ENCODE results near the gene BACH2. TPM values are rescaled to one million over a fixed set of nuclear protein-coding genes. Genes with fewer than 3 reads are reported as not detected.
A peak's percentile ranks its signal among the peaks of the same experiment; 100 is the strongest.
"Not testable (repeated sequence)": the region's sequence is repeated elsewhere in the genome, so short reads cannot be mapped to it uniquely, and the experiment has no call there.

The BACH2 gene
- total RNA-seq, 2 experiments from 2014 or later = 75.1 to 77.9 TPM

DNA sequence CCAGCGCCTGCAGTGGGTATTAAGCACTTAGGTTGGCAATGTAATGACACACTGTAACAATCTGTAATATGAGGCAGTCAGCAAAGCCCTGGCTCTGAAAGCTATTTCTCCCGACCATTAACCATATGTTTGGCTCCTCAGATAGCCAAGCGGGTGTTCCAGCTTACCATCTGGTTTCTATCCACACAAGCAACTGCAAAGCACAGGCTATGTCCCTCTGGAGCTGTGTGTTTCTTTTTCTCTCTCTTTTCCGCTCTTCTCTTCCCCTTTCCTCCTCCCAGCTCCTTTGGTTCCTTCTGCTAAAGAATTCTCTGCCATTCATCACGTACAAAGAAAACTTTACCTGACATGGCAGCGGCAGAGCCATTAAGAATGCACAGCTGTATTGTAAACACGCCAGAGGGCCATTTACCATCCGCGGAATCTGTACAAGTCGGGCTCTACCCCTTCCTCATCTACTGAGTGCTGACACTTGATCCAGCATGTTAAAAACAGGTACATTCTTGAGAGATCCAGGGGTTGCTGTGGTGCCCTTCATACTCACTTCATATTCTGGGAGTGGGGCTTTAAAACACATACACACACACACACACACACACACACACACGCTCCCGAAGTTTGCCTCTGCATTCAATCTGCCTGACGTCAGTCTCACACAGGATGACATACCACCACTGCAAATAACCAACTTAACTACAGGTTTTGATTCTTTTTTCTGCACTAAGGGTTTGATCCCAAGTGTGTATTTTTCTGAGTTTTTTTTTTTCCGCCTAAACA, 77.2 kb downstream of the BACH2 start:
- H3K27me3 Mint-ChIP-seq (ENCODE audit: low read depth) = no peaks in the 10 kb centered on the region
- intact Hi-C loops (cut with micrococcal nuclease) = loop anchor here (1.0 to 2.0 kb wide), 3 partner anchors 10 to 65 kb away; no protein-coding TSS in a partner anchor
- peak; percentile 70 for DNase-seq
- H3K27ac Mint-ChIP-seq = no peak overlapping the region
- H3K4me1 Mint-ChIP-seq (ENCODE audit: low read depth) = peaks cover 22% of the 10 kb centered on the region
- peaks cover 12% of the 10 kb centered on the region for H3K9me3 Mint-ChIP-seq
- CTCF ChIA-PET = interaction anchor here (0.5 to 2.1 kb wide), 11 partner anchors 11 to 290 kb away, joined by 3 to 9 read pairs (median 4); no protein-coding TSS in a partner anchor
- peaks cover 27% of the 10 kb centered on the region for H3K36me3 Mint-ChIP-seq (ENCODE audit: low read depth)
- H3K4me3 Mint-ChIP-seq = no peak overlapping the region

DNA sequence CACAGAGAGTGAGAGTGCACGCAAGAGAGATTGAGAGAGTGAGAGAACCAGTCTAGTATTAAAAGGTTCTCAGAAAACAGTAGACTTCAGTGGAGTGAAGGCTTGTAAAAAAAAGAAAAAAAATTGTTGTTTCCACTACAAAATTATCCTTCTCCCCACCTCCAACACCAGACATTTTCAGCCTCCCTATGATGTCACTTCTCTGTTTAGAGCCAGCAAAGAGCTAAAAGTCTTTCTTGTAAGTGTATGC, 77.8 kb downstream of the BACH2 start:
- Mint-ChIP-seq H3K27ac (no peak overlapping the region), H3K9me3 (peaks cover 11% of the 10 kb centered on the region), H3K36me3 (ENCODE audit: low read depth) (peaks cover 24% of the 10 kb centered on the region), H3K27me3 (ENCODE audit: low read depth) (no peaks in the 10 kb centered on the region), H3K4me3 (no peak overlapping the region), H3K4me1 (ENCODE audit: low read depth) (peaks cover 24% of the 10 kb centered on the region)
- intact Hi-C loops (cut with micrococcal nuclease) = loop anchor here (1.0 to 2.0 kb wide), 7 partner anchors 10 to 174 kb away; no protein-coding TSS in a partner anchor
- no peak for DNase-seq
- CTCF ChIA-PET = interaction anchor here (0.5 to 3.7 kb wide), 13 partner anchors 11 to 289 kb away, joined by 3 to 9 read pairs (median 5); no protein-coding TSS in a partner anchor

DNA sequence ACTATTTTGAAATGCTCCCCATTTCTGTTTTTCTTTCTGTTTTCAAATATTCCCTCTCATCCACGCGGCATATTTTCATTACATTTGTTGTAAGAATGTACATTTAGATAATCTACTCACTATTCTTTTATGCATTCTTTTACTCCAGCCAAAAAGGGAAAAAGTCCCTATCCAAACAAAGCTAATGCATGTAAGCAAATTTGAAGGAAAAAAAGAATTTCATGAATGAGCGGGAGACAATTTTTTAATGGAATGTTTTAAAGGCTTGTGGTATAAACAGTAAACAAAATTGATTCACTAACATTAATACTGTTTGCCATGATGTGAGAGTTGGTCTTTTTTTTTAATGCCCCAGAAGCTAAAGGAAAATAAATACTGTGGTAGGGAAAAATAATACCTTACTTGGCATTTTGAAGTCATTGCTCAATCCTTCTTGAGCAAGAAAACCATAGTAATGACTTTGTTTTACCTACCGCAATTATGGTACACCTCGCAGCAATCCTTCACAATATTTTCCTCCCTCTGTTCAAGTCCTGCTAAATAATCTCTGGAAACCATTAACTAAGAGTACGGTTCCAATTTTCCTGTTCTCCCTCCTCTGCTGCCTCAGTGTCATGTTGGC, 79.0 kb downstream of the BACH2 start:
- peaks cover 14% of the 10 kb centered on the region for H3K36me3 Mint-ChIP-seq (ENCODE audit: low read depth)

GRCh38 chr6:90216072-90216977, 80.3 kb downstream of the BACH2 start:
- Mint-ChIP-seq H3K27ac (no peak overlapping the region), H3K4me1 (ENCODE audit: low read depth) (peaks cover 32% of the 10 kb centered on the region), H3K4me3 (peak overlapping the region; percentile 14), H3K9me3 (no peaks in the 10 kb centered on the region), H3K27me3 (ENCODE audit: low read depth) (no peaks in the 10 kb centered on the region), H3K36me3 (ENCODE audit: low read depth) (peaks cover 14% of the 10 kb centered on the region)
- CTCF ChIA-PET = interaction anchor here (0.7 to 3.7 kb wide), 15 partner anchors 9 to 275 kb away, joined by 3 to 14 read pairs (median 4); no protein-coding TSS in a partner anchor
- DNase-seq = peak; percentile 76
- intact Hi-C loops (cut with micrococcal nuclease) = loop anchor here (1.0 kb wide), 4 partner anchors 14 to 276 kb away; no protein-coding TSS in a partner anchor

More for the DNA sequence above, 79.0 kb downstream of the BACH2 start:
- H3K4me3 Mint-ChIP-seq = no peak overlapping the region
- CTCF ChIA-PET = interaction anchor here (0.6 to 3.7 kb wide), 18 partner anchors 8 to 278 kb away, joined by 3 to 14 read pairs (median 4); no protein-coding TSS in a partner anchor
- H3K4me1 Mint-ChIP-seq (ENCODE audit: low read depth) = peaks cover 26% of the 10 kb centered on the region
- no peaks in the 10 kb centered on the region for H3K27me3 Mint-ChIP-seq (ENCODE audit: low read depth)
- intact Hi-C loops (cut with micrococcal nuclease) = loop anchor here (1.0 to 2.0 kb wide), 5 partner anchors 50 to 176 kb away; no protein-coding TSS in a partner anchor
- no peak for DNase-seq
- H3K9me3 Mint-ChIP-seq = peaks cover 2% of the 10 kb centered on the region
- no peak overlapping the region for H3K27ac Mint-ChIP-seq

GRCh38 chr6:90214966-90215365, 81.7 kb downstream of the BACH2 start:
- CTCF ChIA-PET = interaction anchor here (0.7 to 3.7 kb wide), 10 partner anchors 10 to 275 kb away, joined by 3 to 14 read pairs (median 4); no protein-coding TSS in a partner anchor
- DNase-seq = no peak
- peaks cover 44% of the 10 kb centered on the region for H3K4me1 Mint-ChIP-seq (ENCODE audit: low read depth)
- no peaks in the 10 kb centered on the region for H3K27me3 Mint-ChIP-seq (ENCODE audit: low read depth)
- H3K27ac Mint-ChIP-seq = no peak overlapping the region
- no peak overlapping the region for H3K4me3 Mint-ChIP-seq
- intact Hi-C loops (cut with micrococcal nuclease) = no loop called here
- peaks cover 14% of the 10 kb centered on the region for H3K36me3 Mint-ChIP-seq (ENCODE audit: low read depth)
- no peaks in the 10 kb centered on the region for H3K9me3 Mint-ChIP-seq

GRCh38 chr6:90214461-90214860, 82.2 kb downstream of the BACH2 start:
- no peaks in the 10 kb centered on the region for H3K9me3 Mint-ChIP-seq
- DNase-seq = no peak
- peaks cover 14% of the 10 kb centered on the region for H3K36me3 Mint-ChIP-seq (ENCODE audit: low read depth)
- H3K4me1 Mint-ChIP-seq (ENCODE audit: low read depth) = peaks cover 48% of the 10 kb centered on the region
- intact Hi-C loops (cut with micrococcal nuclease) = no loop called here
- H3K27me3 Mint-ChIP-seq (ENCODE audit: low read depth) = no peaks in the 10 kb centered on the region
- peak overlapping the region; percentile 22 for H3K27ac Mint-ChIP-seq
- CTCF ChIA-PET = interaction anchor here (0.7 to 3.7 kb wide), 5 partner anchors 10 to 262 kb away, joined by 3 to 14 read pairs (median 9); no protein-coding TSS in a partner anchor
- H3K4me3 Mint-ChIP-seq = no peak overlapping the region

DNA sequence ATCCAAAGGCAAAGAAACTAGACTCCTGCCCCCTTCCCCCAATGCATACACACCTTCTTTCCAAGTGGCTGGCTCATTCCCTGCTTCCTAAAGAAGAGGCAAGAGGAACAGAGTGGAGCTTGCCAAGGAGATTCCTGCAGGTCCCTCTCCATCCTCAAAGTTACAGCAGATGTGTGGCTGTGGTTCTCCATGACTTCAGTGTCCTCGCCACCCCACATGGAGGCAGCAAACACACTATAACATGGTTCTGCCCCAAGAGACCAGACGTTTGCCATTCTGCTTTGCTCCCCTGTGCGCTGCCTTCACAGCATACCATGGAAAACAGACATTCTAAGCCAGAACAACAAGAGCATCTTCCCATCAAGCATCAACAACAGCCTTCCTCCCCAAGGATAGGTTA, 84.4 kb downstream of the BACH2 start:
- H3K27me3 Mint-ChIP-seq (ENCODE audit: low read depth) = no peaks in the 10 kb centered on the region
- peaks cover 66% of the 10 kb centered on the region for H3K4me1 Mint-ChIP-seq (ENCODE audit: low read depth)
- peaks cover 26% of the 10 kb centered on the region for H3K36me3 Mint-ChIP-seq (ENCODE audit: low read depth)
- intact Hi-C loops (cut with micrococcal nuclease) = no loop called here
- no peak overlapping the region for H3K4me3 Mint-ChIP-seq
- CTCF ChIA-PET = interaction anchor here (1.1 to 1.4 kb wide), 2 partner anchors 19 to 106 kb away, joined by 3 read pairs; no protein-coding TSS in a partner anchor
- DNase-seq = peak; percentile 46
- no peaks in the 10 kb centered on the region for H3K9me3 Mint-ChIP-seq
- H3K27ac Mint-ChIP-seq = peak overlapping the region; percentile 80

- peaks cover 39% of the 10 kb centered on the region for H3K36me3 Mint-ChIP-seq (ENCODE audit: low read depth)
- H3K9me3 Mint-ChIP-seq = no peaks in the 10 kb centered on the region
- peak overlapping the region; percentile 17 for H3K4me3 Mint-ChIP-seq
- H3K27ac Mint-ChIP-seq = peak overlapping the region; percentile 71
- H3K4me1 Mint-ChIP-seq (ENCODE audit: low read depth) = peaks cover 84% of the 10 kb centered on the region
- CTCF ChIA-PET = no interaction called here
- peak; percentile 42 for DNase-seq
- no peaks in the 10 kb centered on the region for H3K27me3 Mint-ChIP-seq (ENCODE audit: low read depth)
- intact Hi-C loops (cut with micrococcal nuclease) = loop anchor here (1.0 kb wide), 1 partner anchor 10 kb away; no protein-coding TSS in a partner anchor
Observed at GRCh38 chr6:90209527-90209926, 87.1 kb downstream of the BACH2 start.

- H3K9me3 Mint-ChIP-seq; H3K4me3 Mint-ChIP-seq; DNase-seq; H3K27me3 Mint-ChIP-seq (ENCODE audit: low read depth); CTCF ChIA-PET: not testable (repeated sequence)
- intact Hi-C loops (cut with micrococcal nuclease) = loop anchor here (1.0 kb wide), 1 partner anchor 11 kb away; no protein-coding TSS in a partner anchor
- H3K4me1 Mint-ChIP-seq (ENCODE audit: low read depth) = peaks cover 85% of the 10 kb centered on the region
- peak overlapping the region; percentile 2 for H3K27ac Mint-ChIP-seq
- peaks cover 40% of the 10 kb centered on the region for H3K36me3 Mint-ChIP-seq (ENCODE audit: low read depth)
Observed at GRCh38 chr6:90208690-90209089, 88.0 kb downstream of the BACH2 start.

DNA sequence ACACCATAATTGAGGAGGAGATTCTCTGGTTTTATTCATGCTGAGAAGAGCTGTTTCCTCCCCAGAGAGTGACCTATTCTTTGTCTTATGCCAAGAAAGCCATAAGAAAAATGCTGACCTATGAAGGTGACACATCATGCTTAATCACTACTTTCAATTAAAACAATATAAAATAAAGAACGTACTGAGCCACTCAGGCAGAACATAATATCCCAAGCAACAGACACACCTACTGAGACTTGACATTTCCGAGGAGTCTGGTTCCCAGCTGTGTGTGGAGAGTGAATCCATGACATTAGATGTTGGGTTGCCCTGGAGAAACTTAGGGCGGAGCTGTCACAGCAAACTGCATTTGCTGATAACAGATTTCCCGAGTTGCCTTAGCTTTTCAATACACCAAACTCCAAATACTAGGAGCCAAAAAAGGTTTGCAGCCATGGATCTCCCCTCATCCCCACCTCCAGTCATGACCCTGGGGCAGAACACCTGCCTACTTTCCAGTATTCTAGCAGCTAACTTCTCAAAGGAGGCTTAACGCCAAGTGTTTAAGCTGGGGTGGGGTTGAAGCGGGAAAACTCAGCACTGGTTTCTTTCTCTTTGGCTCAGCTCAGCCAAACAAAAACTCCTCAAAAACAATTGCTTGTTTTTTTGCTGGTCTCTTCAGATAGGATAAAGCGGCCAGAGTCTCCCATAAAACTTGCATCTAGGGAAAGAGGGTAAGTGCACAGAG, 92.2 kb downstream of the BACH2 start:
- Mint-ChIP-seq H3K36me3 (ENCODE audit: low read depth) (peaks cover 46% of the 10 kb centered on the region), H3K4me1 (ENCODE audit: low read depth) (peaks cover 79% of the 10 kb centered on the region), H3K9me3 (peaks cover under 1% of the 10 kb centered on the region), H3K27me3 (ENCODE audit: low read depth) (no peaks in the 10 kb centered on the region), H3K27ac (no peak overlapping the region), H3K4me3 (no peak overlapping the region)
- DNase-seq = no peak
- CTCF ChIA-PET = interaction anchor here (0.5 to 2.0 kb wide), 3 partner anchors 12 to 75 kb away, joined by 3 to 11 read pairs (median 7); no protein-coding TSS in a partner anchor
- intact Hi-C loops (cut with micrococcal nuclease) = loop anchor here (1.0 kb wide), 1 partner anchor 9 kb away; no protein-coding TSS in a partner anchor

- no peaks in the 10 kb centered on the region for H3K27me3 Mint-ChIP-seq (ENCODE audit: low read depth)
- intact Hi-C loops (cut with micrococcal nuclease) = no loop called here
- no peak overlapping the region for H3K27ac Mint-ChIP-seq
- no peak for DNase-seq
- CTCF ChIA-PET = interaction anchor here (1.3 to 2.0 kb wide), 2 partner anchors 12 to 19 kb away, joined by 3 to 11 read pairs; no protein-coding TSS in a partner anchor
- H3K36me3 Mint-ChIP-seq (ENCODE audit: low read depth) = peaks cover 52% of the 10 kb centered on the region
- H3K9me3 Mint-ChIP-seq = peaks cover 7% of the 10 kb centered on the region
- H3K4me3 Mint-ChIP-seq = no peak overlapping the region
- peaks cover 82% of the 10 kb centered on the region for H3K4me1 Mint-ChIP-seq (ENCODE audit: low read depth)
Observed at GRCh38 chr6:90203672-90204071, 93.0 kb downstream of the BACH2 start.

Data from activated naive CD4-positive, alpha-beta T cell treated with anti-CD3 and anti-CD28 coated beads for 36 hours (primary cell).